IMR-90 (cell line): ENCODE data around the gene RRAGC.

Experiments
- CHD1 ChIP-seq: IDR thresholded peaks from 2 replicates; pipeline ENCODE4 v1.6.1; 2012; ENCODE audit warnings: low read depth, low read length, improper control_type of control experiment
- CTCF ChIP-seq: conservative IDR thresholded peaks from 2 replicates; pipeline ENCODE4 v1.5.1; 2012; ENCODE audit warnings: mild to moderate bottlenecking, low read depth, low read length, improper control_type of control experiment
- MAZ ChIP-seq: IDR thresholded peaks from 2 replicates; pipeline ENCODE4 v1.6.1; 2012; ENCODE audit warnings: low read depth, mild to moderate bottlenecking, low read length, improper control_type of control experiment, moderate library complexity, borderline replicate concordance
- POLR2A ChIP-seq: IDR thresholded peaks from 2 replicates; pipeline ENCODE4 v1.6.1; 2012; ENCODE audit warnings: mild to moderate bottlenecking, low read depth, low read length
- RFX5 ChIP-seq: IDR thresholded peaks from 2 replicates; pipeline ENCODE4 v1.8.0; 2012; ENCODE audit warnings: low read depth, mild to moderate bottlenecking, low read length, moderate library complexity

- TF ChIP-seq MAZ, result no peak
- no peak for TF ChIP-seq CTCF
- no peak for TF ChIP-seq CHD1
- TF ChIP-seq POLR2A, result no peak
- TF ChIP-seq RFX5, result no peak
Measured at GRCh38 chr1:38908821-38909220, 49.2 kb upstream of the RRAGC start.
